Activated CD8-positive, alpha-beta T cell treated with anti-CD3 and anti-CD28 coated beads for 36 hours (primary cell): ENCODE data around the gene TAF11L4. TPM values are rescaled to one million over a fixed set of nuclear protein-coding genes. Genes with fewer than 3 reads are reported as not detected.
"Not testable (repeated sequence)": the region's sequence is repeated elsewhere in the genome, so short reads cannot be mapped to it uniquely, and the experiment has no call there.

Source experiments
- ATAC-seq: fragments of 200-7000 bp; cut with Tn5 transposase; one replicate; pipeline ENCODE4 v1.10.0; 2021; ENCODE audit warnings: mild to moderate bottlenecking, moderate library complexity
- CTCF ChIA-PET: fragments of 350-600 bp; sonication (Branson Sonifier 250); formaldehyde crosslinking; loops from one replicate; lab custom pipeline; 2021; ENCODE audit warnings: antibody characterized with exemption; lab: Charles Lee
- POLR2A ChIA-PET: fragments of 350-600 bp; sonication (Branson Sonifier 250); formaldehyde crosslinking; loops from one replicate; lab custom pipeline; 2021; ENCODE audit warnings: antibody characterized with exemption; lab: Charles Lee
- DNase-seq: peaks from one replicate; pipeline ENCODE4 v3.0.0-alpha.2; 2020
- H3K27ac Mint-ChIP-seq: one replicate; pipeline ENCODE4 v1.8.0; 2021; ENCODE audit warnings: mild to moderate bottlenecking, mixed read lengths
- H3K27me3 Mint-ChIP-seq: one replicate; pipeline ENCODE4 v1.8.0; 2021; ENCODE audit warnings: mixed read lengths
- H3K36me3 Mint-ChIP-seq: one replicate; pipeline ENCODE4 v1.8.0; 2021; ENCODE audit warnings: low read depth, mixed read lengths
- H3K4me1 Mint-ChIP-seq: one replicate; pipeline ENCODE4 v1.8.0; 2021; ENCODE audit warnings: low read depth, mixed read lengths
- H3K4me3 Mint-ChIP-seq: one replicate; pipeline ENCODE4 v1.8.0; 2021; ENCODE audit warnings: mild to moderate bottlenecking, moderate library complexity, mixed read lengths
- H3K9me3 Mint-ChIP-seq: one replicate; pipeline ENCODE4 v1.8.0; 2021; ENCODE audit warnings: mixed read lengths
- intact Hi-C: fragments of 100-400 bp; cut with micrococcal nuclease; formaldehyde crosslinking; loops from one replicate; pipeline ENCODE4 v1.10.0; 2022
- total RNA-seq, 2 experiments: library from RNA; stranded (reverse); gene quantifications; one replicate each; pipeline ENCODE4 v1.2.3, GENCODE V29; 2021

The TAF11L4 gene
- total RNA-seq, 2 experiments from 2014 or later: not detected

- DNase-seq, H3K36me3 Mint-ChIP-seq, CTCF ChIA-PET, H3K4me1 Mint-ChIP-seq, H3K27ac Mint-ChIP-seq, H3K4me3 Mint-ChIP-seq, intact Hi-C loops, H3K9me3 Mint-ChIP-seq, H3K27me3 Mint-ChIP-seq, ATAC-seq, POLR2A ChIA-PET: not testable (repeated sequence)
These were observed 3.3 kb downstream of the TAF11L4 start, which contains the start of gene TAF11L5 for GRCh38 chr5:17524935-17525334. Gene TAF11L5 (plus strand): TSS chr5:17525235.

- H3K4me3 Mint-ChIP-seq, DNase-seq, H3K27me3 Mint-ChIP-seq, intact Hi-C loops, ATAC-seq, H3K36me3 Mint-ChIP-seq, POLR2A ChIA-PET, CTCF ChIA-PET, H3K9me3 Mint-ChIP-seq, H3K4me1 Mint-ChIP-seq, H3K27ac Mint-ChIP-seq: not testable (repeated sequence)
These were observed 4.9 kb downstream of the TAF11L4 start for GRCh38 chr5:17526504-17526903.

GRCh38 chr5:17528369-17528768 is 6.8 kb downstream of the TAF11L4 start, which contains the start of gene TAF11L6:
Gene TAF11L6 (plus strand): TSS chr5:17528669.
- H3K36me3 Mint-ChIP-seq, POLR2A ChIA-PET, H3K4me3 Mint-ChIP-seq: not testable (repeated sequence)

More at GRCh38 chr5:17528369-17528768, 6.8 kb downstream of the TAF11L4 start, which contains the start of gene TAF11L6:
- DNase-seq, H3K9me3 Mint-ChIP-seq, H3K4me1 Mint-ChIP-seq, ATAC-seq, intact Hi-C loops, H3K27me3 Mint-ChIP-seq, H3K27ac Mint-ChIP-seq, CTCF ChIA-PET: not testable (repeated sequence)

Other genes starting within 250 kb of the TAF11L4 start
- not detected for gene TAF11L2, start 23.6 kb upstream of the TAF11L4 start, total RNA-seq
- gene TAF11L3, start 3.4 kb upstream of the TAF11L4 start, total RNA-seq: not detected
- gene TAF11L5, start 3.4 kb downstream of the TAF11L4 start, total RNA-seq: not detected
- not detected for gene TAF11L6, start 6.9 kb downstream of the TAF11L4 start, total RNA-seq
- not detected for gene TAF11L7, start 64.0 kb downstream of the TAF11L4 start, total RNA-seq
- gene TAF11L8, start 69.2 kb downstream of the TAF11L4 start, total RNA-seq: not detected
- gene TAF11L9, start 72.6 kb downstream of the TAF11L4 start, total RNA-seq: not detected
- gene TAF11L10, start 76.0 kb downstream of the TAF11L4 start, total RNA-seq: not detected
- not detected for gene TAF11L11, start 82.4 kb downstream of the TAF11L4 start, total RNA-seq
- gene TAF11L12, start 88.6 kb downstream of the TAF11L4 start, total RNA-seq: not detected
- gene TAF11L13, start 110.3 kb downstream of the TAF11L4 start, total RNA-seq: not detected
- not detected for gene TAF11L14, start 112.7 kb downstream of the TAF11L4 start, total RNA-seq